Effector CD8-positive, alpha-beta T cell (primary cell): ENCODE measurements around the gene ADRB1.

Experiments
- DNase-seq: peaks from one replicate; lab custom pipeline; 2025; lab: John Stamatoyannopoulos, UW

The ADRB1 gene

GRCh38 chr10:114026189-114027040, 17.3 kb upstream of the ADRB1 start:
- no peak for DNase-seq

GRCh38 chr10:114027041-114027394, 16.6 kb upstream of the ADRB1 start:
- DNase-seq = no peak

- no peak for DNase-seq
Measured at GRCh38 chr10:114027951-114028350, 15.7 kb upstream of the ADRB1 start.

GRCh38 chr10:114028425-114028824, 15.2 kb upstream of the ADRB1 start:
- DNase-seq = no peak

GRCh38 chr10:114029655-114030054, 14.0 kb upstream of the ADRB1 start:
- no peak for DNase-seq

GRCh38 chr10:114030140-114030539, 13.5 kb upstream of the ADRB1 start:
- no peak for DNase-seq

- no peak for DNase-seq
Measured at GRCh38 chr10:114031073-114031972, 12.3 kb upstream of the ADRB1 start.

GRCh38 chr10:114033566-114033965, 10.1 kb upstream of the ADRB1 start:
- no peak for DNase-seq

- no peak for DNase-seq
Measured at GRCh38 chr10:114034923-114035645, 8.6 kb upstream of the ADRB1 start.

- DNase-seq = no peak
Measured at GRCh38 chr10:114035791-114036190, 7.9 kb upstream of the ADRB1 start.

GRCh38 chr10:114038819-114039218, 4.8 kb upstream of the ADRB1 start:
- no peak for DNase-seq

- no peak for DNase-seq
Measured at GRCh38 chr10:114041166-114041565, 2.5 kb upstream of the ADRB1 start.

- DNase-seq = no peak
Measured at GRCh38 chr10:114042895-114043531, 653 bp upstream of the ADRB1 start.

GRCh38 chr10:114044247-114045135, 825 bp downstream of the ADRB1 start:
- DNase-seq = no peak

- no peak for DNase-seq
Measured at GRCh38 chr10:114045136-114046086, 1.7 kb downstream of the ADRB1 start.

- no peak for DNase-seq
Measured at GRCh38 chr10:114046087-114046458, 2.4 kb downstream of the ADRB1 start.

- no peak for DNase-seq
Measured at GRCh38 chr10:114048472-114048871, 4.8 kb downstream of the ADRB1 start.

GRCh38 chr10:114051714-114052113, 8.0 kb downstream of the ADRB1 start:
- no peak for DNase-seq

GRCh38 chr10:114052255-114052654, 8.6 kb downstream of the ADRB1 start:
- no peak for DNase-seq

- no peak for DNase-seq
Measured at GRCh38 chr10:114053946-114054345, 10.3 kb downstream of the ADRB1 start.
